ENCODE measurements around the gene DNAH17. TPM values are rescaled to one million over a fixed set of nuclear protein-coding genes. Genes with fewer than 3 reads are reported as not detected.

The DNAH17 gene
- total RNA-seq, 5 donors from 2014 or later (not counting 1 experiment from before 2014, with no cell fraction given): 0.33 to 1.2 (median 1.1) TPM

DNA sequence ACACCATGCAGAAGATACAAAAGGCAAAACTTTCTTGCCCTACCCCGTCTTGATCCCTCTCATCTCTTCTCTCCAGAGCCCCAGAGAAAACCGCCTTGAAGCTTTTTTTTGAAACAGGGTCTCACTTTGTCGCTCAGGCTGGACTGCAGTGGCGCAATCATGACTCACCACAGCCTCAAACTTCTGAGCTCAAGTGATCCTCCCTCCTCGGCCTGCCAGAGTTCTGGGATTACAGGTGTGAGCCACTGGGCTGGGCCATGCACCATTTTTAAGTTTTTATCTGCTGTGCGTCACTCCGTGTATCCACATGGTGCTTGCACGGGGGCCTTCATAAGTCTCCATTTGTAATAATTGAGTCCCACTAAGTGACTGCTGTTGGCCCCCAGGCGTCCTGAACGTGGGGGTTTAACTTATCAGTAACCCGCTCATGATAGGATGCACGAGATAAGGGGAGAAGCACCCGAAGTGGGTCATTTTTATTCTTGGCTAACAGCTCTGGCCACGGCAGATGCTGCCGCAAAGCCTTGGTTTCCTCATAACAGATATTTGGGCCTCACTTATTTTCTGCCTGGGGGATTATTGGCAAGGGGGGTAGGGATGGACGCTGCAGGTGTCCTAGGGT lies 8.6 kb downstream of the DNAH17 start:
- DNase-seq (no peak), ATAC-seq (replicated peaks in 1 of 4) (no peak)
- Histone ChIP-seq H3K36me3 (ENCODE audit: control insufficient read depth in 2 of 2, extremely low read depth in 1 of 2, insufficient read depth in 1 of 2, low read length in 1 of 2) (no peaks in the 10 kb centered on the region), H3K27ac (ENCODE audit: low read length) (no peak overlapping the region), H3K27me3 (replicated peaks in 1 of 2; ENCODE audit: control insufficient read depth in 2 of 2, extremely low read depth in 1 of 2, insufficient read depth in 2 of 2, low read length in 1 of 2) (peaks cover 0 to 42% of the 10 kb centered on the region in 2 experiments), H3K4me1 (ENCODE audit: control insufficient read depth in 1 of 2, extremely low read depth in 1 of 2, insufficient read depth in 2 of 2, low read length in 2 of 2) (peaks cover 0 to 3% of the 10 kb centered on the region in 2 experiments), H3K4me3 (ENCODE audit: control insufficient read depth in 1 of 2, extremely low read depth in 1 of 2, low read length in 1 of 2) (no peak overlapping the region), H3K9me3 (no peaks in the 10 kb centered on the region)
- Mint-ChIP-seq H3K27ac (peak overlapping the region in 1 of 2 donors; percentile 19), H3K36me3 (no peaks in the 10 kb centered on the region), H3K9me3 (no peaks in the 10 kb centered on the region), H3K27me3 (peaks cover 0 to 6% of the 10 kb centered on the region in 2 donors), H3K4me1 (no peaks in the 10 kb centered on the region), H3K4me3 (no peak overlapping the region)
- ChIA-PET POLR2A (no interaction called here), CTCF (no interaction called here)
- WGBS (ENCODE audit: insufficient coverage): 82% methylated on average over 16 of the region's 16 CpGs

DNA sequence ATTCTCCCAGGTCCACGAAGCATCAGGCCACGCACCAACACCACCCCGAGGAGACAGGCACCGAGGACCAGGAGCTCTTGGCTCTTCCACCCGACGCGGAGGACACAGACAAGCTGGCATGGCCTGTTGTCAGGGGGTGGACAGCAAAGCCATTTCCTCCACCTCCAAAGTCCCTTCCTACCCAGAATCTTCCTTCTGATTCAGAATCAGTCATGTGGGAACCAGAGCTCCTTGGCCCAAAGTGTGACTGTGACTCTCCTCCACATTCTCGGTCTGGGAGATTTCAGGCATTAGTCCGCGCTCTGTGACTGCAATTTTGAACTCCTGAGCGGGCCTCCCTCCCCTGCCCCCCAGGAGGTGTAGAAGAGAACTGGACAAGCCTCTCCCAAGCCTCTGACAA lies 9.2 kb downstream of the DNAH17 start:
- no peaks in the 10 kb centered on the region for H3K4me1 Mint-ChIP-seq
- H3K36me3 Mint-ChIP-seq: no peaks in the 10 kb centered on the region
- WGBS (ENCODE audit: insufficient coverage): 90% methylated on average over 7 of the region's 11 CpGs
- H3K9me3 Mint-ChIP-seq: no peaks in the 10 kb centered on the region
- H3K27ac Mint-ChIP-seq: no peak overlapping the region
- no peak overlapping the region for H3K4me3 Mint-ChIP-seq
- peaks cover 0 to 3% of the 10 kb centered on the region in 2 experiments for H3K4me1 ChIP-seq (ENCODE audit: control insufficient read depth in 1 of 2, extremely low read depth in 1 of 2, insufficient read depth in 2 of 2, low read length in 2 of 2)
- H3K36me3 ChIP-seq (ENCODE audit: control insufficient read depth in 2 of 2, extremely low read depth in 1 of 2, insufficient read depth in 1 of 2, low read length in 1 of 2): no peaks in the 10 kb centered on the region
- no peak for ATAC-seq (replicated peaks in 1 of 4)
- peaks cover 0 to 42% of the 10 kb centered on the region in 2 experiments for H3K27me3 ChIP-seq (replicated peaks in 1 of 2; ENCODE audit: control insufficient read depth in 2 of 2, extremely low read depth in 1 of 2, insufficient read depth in 2 of 2, low read length in 1 of 2)
- H3K9me3 ChIP-seq: no peaks in the 10 kb centered on the region
- CTCF ChIA-PET: no interaction called here
- DNase-seq: no peak
- no peak overlapping the region for H3K27ac ChIP-seq (ENCODE audit: low read length)
- POLR2A ChIA-PET: no interaction called here
- no peak overlapping the region for H3K4me3 ChIP-seq (ENCODE audit: control insufficient read depth in 1 of 2, extremely low read depth in 1 of 2, low read length in 1 of 2)
- peaks cover 0 to 11% of the 10 kb centered on the region in 2 donors for H3K27me3 Mint-ChIP-seq

DNA sequence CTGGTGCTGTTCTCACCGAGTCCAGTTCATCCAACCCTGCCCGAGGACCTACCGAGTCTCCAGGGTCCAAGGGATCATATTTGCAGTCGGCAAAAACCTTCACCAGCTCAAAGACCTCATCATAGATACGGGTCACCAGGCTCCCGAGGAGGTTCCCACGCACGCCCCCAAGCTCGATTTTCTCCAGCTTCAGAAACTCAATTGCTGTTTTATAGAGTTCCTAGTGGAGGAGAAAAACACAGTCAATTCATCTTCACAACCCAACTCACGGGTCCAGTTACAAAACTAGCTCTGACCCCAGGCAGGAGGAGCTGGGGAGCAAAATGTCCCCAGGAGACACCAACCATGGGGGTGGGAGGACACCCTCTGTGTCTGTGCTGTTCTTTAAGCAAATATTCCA lies 10.2 kb downstream of the DNAH17 start:
- DNase-seq (no peak), ATAC-seq (replicated peaks in 1 of 4) (no peak)
- Histone ChIP-seq H3K4me3 (ENCODE audit: control insufficient read depth in 1 of 2, extremely low read depth in 1 of 2, low read length in 1 of 2) (no peak overlapping the region), H3K27me3 (replicated peaks in 1 of 2; ENCODE audit: control insufficient read depth in 2 of 2, extremely low read depth in 1 of 2, insufficient read depth in 2 of 2, low read length in 1 of 2) (peaks cover 0 to 41% of the 10 kb centered on the region in 2 experiments), H3K36me3 (ENCODE audit: control insufficient read depth in 2 of 2, extremely low read depth in 1 of 2, insufficient read depth in 1 of 2, low read length in 1 of 2) (no peaks in the 10 kb centered on the region), H3K27ac (ENCODE audit: low read length) (no peak overlapping the region), H3K9me3 (no peaks in the 10 kb centered on the region), H3K4me1 (ENCODE audit: control insufficient read depth in 1 of 2, extremely low read depth in 1 of 2, insufficient read depth in 2 of 2, low read length in 2 of 2) (no peaks in the 10 kb centered on the region)
- ChIA-PET POLR2A (no interaction called here), CTCF (no interaction called here)
- Mint-ChIP-seq H3K27me3 (peaks cover 0 to 11% of the 10 kb centered on the region in 2 donors), H3K27ac (no peak overlapping the region), H3K4me1 (no peaks in the 10 kb centered on the region), H3K36me3 (no peaks in the 10 kb centered on the region), H3K4me3 (no peak overlapping the region), H3K9me3 (no peaks in the 10 kb centered on the region)
- 100% methylated on average over 3 of the region's 10 CpGs for WGBS (ENCODE audit: insufficient coverage)

DNA sequence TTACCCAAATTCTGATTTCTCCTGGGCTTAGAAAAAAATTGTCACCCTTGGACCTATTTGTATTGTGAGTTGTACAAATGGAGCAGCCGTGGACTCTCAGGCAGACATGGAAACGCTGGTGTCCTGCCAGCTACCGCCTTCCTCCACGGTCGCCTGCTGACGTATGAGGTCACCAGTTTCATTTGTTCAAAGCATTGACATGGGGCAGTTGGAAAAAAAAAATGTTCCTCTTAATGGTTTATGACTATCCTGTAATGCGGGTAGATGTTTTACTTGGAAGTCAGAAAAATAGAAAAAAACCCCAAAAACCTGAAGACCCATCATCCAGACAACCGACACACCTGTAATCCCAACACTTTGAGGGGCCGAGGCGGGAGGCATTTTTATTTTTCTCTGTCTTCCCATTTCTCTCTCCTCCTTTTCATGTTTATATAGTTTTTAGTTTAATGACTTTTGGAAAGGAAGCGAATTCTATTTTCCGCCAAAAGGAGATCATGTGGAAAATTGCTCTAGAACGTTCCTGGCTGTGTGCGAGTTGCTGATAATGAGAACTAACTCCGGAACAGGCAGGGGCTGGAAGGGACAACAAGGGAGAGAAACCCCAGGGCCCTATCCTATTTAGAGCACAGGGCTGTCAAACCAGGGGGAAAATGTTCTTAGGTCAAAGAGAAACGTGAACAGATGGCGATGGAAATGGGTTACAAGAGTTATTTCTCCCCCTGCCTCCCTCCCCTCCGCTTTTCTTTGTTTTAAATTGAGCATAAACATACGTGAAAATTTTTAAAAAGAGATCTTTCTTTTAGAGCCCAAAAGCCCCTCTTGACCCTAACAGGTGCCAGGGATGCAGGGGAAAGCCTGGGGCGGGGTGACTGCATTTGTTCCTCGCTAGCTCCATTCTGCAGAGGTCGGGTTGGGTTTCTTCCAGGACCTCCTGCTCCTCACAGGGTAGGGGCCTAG lies 13.7 kb downstream of the DNAH17 start:
- ChIA-PET POLR2A (no interaction called here), CTCF (no interaction called here)
- no peaks in the 10 kb centered on the region for H3K9me3 Mint-ChIP-seq
- no peaks in the 10 kb centered on the region for H3K9me3 ChIP-seq
- H3K4me1 Mint-ChIP-seq: no peaks in the 10 kb centered on the region
- peaks cover 2 to 45% of the 10 kb centered on the region in 2 experiments for H3K27me3 ChIP-seq (replicated peaks in 1 of 2; ENCODE audit: control insufficient read depth in 2 of 2, extremely low read depth in 1 of 2, insufficient read depth in 2 of 2, low read length in 1 of 2)
- H3K27ac Mint-ChIP-seq: no peak overlapping the region
- no peak for DNase-seq
- H3K4me1 ChIP-seq (ENCODE audit: control insufficient read depth in 1 of 2, extremely low read depth in 1 of 2, insufficient read depth in 2 of 2, low read length in 2 of 2): peaks cover 0 to 8% of the 10 kb centered on the region in 2 experiments
- no peak for ATAC-seq (replicated peaks in 1 of 4)
- 75% methylated on average over 11 of the region's 22 CpGs for WGBS (ENCODE audit: insufficient coverage)
- no peak overlapping the region for H3K27ac ChIP-seq (ENCODE audit: low read length)
- H3K36me3 ChIP-seq (ENCODE audit: control insufficient read depth in 2 of 2, extremely low read depth in 1 of 2, insufficient read depth in 1 of 2, low read length in 1 of 2): no peaks in the 10 kb centered on the region
- H3K4me3 Mint-ChIP-seq: no peak overlapping the region
- H3K27me3 Mint-ChIP-seq: peaks cover 0 to 7% of the 10 kb centered on the region in 2 donors
- no peak overlapping the region for H3K4me3 ChIP-seq (ENCODE audit: control insufficient read depth in 1 of 2, extremely low read depth in 1 of 2, low read length in 1 of 2)
- no peaks in the 10 kb centered on the region for H3K36me3 Mint-ChIP-seq

DNA sequence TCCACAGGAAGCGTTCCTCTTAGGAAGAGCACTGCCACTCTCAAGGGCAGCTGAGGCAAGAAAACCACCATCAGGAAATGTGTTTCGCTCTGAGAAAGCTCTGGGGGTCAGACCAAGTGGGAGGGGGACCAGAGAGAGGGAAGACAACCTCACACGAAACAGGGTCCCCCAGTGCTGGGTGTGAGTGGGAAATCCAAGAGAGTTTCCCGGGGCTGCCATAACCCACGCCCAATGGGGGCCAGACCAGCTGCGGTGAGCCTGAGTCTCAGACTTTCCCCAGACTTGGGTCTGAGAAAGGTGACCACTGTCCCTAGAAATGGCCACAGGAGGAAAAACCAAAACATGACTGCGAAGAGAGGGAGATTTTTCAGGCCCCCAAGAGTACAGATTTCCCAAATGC lies 14.5 kb downstream of the DNAH17 start:
- Histone ChIP-seq H3K4me3 (ENCODE audit: control insufficient read depth in 1 of 2, extremely low read depth in 1 of 2, low read length in 1 of 2) (no peak overlapping the region), H3K4me1 (ENCODE audit: control insufficient read depth in 1 of 2, extremely low read depth in 1 of 2, insufficient read depth in 2 of 2, low read length in 2 of 2) (peaks cover 0 to 8% of the 10 kb centered on the region in 2 experiments), H3K27ac (ENCODE audit: low read length) (no peak overlapping the region), H3K36me3 (ENCODE audit: control insufficient read depth in 2 of 2, extremely low read depth in 1 of 2, insufficient read depth in 1 of 2, low read length in 1 of 2) (no peaks in the 10 kb centered on the region), H3K27me3 (replicated peaks in 1 of 2; ENCODE audit: control insufficient read depth in 2 of 2, extremely low read depth in 1 of 2, insufficient read depth in 2 of 2, low read length in 1 of 2) (peaks cover 2 to 42% of the 10 kb centered on the region in 2 experiments), H3K9me3 (no peaks in the 10 kb centered on the region)
- no peak overlapping the region for H3K4me3 Mint-ChIP-seq
- peaks cover 0 to 7% of the 10 kb centered on the region in 2 donors for H3K27me3 Mint-ChIP-seq
- DNase-seq (no peak), ATAC-seq (replicated peaks in 1 of 4) (no peak)
- no peak overlapping the region for H3K27ac Mint-ChIP-seq
- H3K4me1 Mint-ChIP-seq: no peaks in the 10 kb centered on the region
- POLR2A ChIA-PET: no interaction called here
- H3K9me3 Mint-ChIP-seq: no peaks in the 10 kb centered on the region
- H3K36me3 Mint-ChIP-seq: no peaks in the 10 kb centered on the region
- 66% methylated on average over 2 of the region's 7 CpGs for WGBS (ENCODE audit: insufficient coverage)
- CTCF ChIA-PET: no interaction called here

DNA sequence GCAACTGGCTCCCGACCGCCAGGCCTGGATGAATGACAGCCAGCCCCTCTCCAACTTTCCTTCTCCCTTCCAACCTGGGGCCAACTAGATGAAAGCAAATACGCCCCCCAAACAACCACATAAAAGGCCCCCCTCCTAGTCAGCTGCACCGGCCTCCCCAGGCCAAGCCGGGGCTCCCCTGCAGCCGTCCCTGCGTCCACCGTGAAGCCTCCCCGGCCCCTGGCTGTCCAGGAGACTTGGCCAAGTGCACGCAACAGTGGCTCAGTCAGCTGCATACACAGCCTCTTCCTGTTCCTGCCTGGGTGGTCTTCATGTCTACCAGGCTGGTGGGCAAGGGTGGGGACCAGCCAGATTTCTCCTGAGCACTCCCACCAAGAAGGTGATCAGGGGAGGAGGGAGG lies 16.0 kb downstream of the DNAH17 start:
- Histone ChIP-seq H3K4me3 (ENCODE audit: control insufficient read depth in 1 of 2, extremely low read depth in 1 of 2, low read length in 1 of 2) (no peak overlapping the region), H3K4me1 (ENCODE audit: control insufficient read depth in 1 of 2, extremely low read depth in 1 of 2, insufficient read depth in 2 of 2, low read length in 2 of 2) (peaks cover 0 to 8% of the 10 kb centered on the region in 2 experiments), H3K9me3 (no peaks in the 10 kb centered on the region), H3K36me3 (ENCODE audit: control insufficient read depth in 2 of 2, extremely low read depth in 1 of 2, insufficient read depth in 1 of 2, low read length in 1 of 2) (no peaks in the 10 kb centered on the region), H3K27me3 (replicated peaks in 1 of 2; ENCODE audit: control insufficient read depth in 2 of 2, extremely low read depth in 1 of 2, insufficient read depth in 2 of 2, low read length in 1 of 2) (peaks cover 2 to 30% of the 10 kb centered on the region in 2 experiments), H3K27ac (ENCODE audit: low read length) (no peak overlapping the region)
- Mint-ChIP-seq H3K9me3 (no peaks in the 10 kb centered on the region), H3K36me3 (no peaks in the 10 kb centered on the region), H3K4me1 (no peaks in the 10 kb centered on the region), H3K27me3 (peaks cover 0 to 7% of the 10 kb centered on the region in 2 donors), H3K4me3 (no peak overlapping the region), H3K27ac (no peak overlapping the region)
- POLR2A ChIA-PET: no interaction called here
- no peak for ATAC-seq (replicated peaks in 1 of 4)
- DNase-seq: no peak
- 73% methylated on average over 7 of the region's 10 CpGs for WGBS (ENCODE audit: insufficient coverage)
- CTCF ChIA-PET: no interaction called here

All from T-cell (primary cell).